HG02623 (cell line): ENCODE data around the gene DGKB.

Source experiments
- ATAC-seq: cut with Tn5 transposase; IDR thresholded peaks from one replicate; pipeline ENCODE4 v1.9.1; 2021; ENCODE audit warnings: moderate library complexity; ENCODE audit not compliant: unreplicated experiment

Gene DGKB

GRCh38 chr7:14236834-14237233, 665.7 kb downstream of the DGKB start:
- ATAC-seq = no peak

GRCh38 chr7:14235056-14235455, 667.5 kb downstream of the DGKB start:
- ATAC-seq = no peak

GRCh38 chr7:14233868-14234369, 668.6 kb downstream of the DGKB start:
- no peak for ATAC-seq

- ATAC-seq = no peak
These were observed 669.3 kb downstream of the DGKB start for GRCh38 chr7:14233076-14233867.

- no peak for ATAC-seq
These were observed 673.5 kb downstream of the DGKB start for GRCh38 chr7:14229047-14229446.

- ATAC-seq = no peak
These were observed 674.2 kb downstream of the DGKB start for GRCh38 chr7:14228341-14228740.

- ATAC-seq = no peak
These were observed 676.4 kb downstream of the DGKB start for GRCh38 chr7:14226126-14226525.

GRCh38 chr7:14219125-14219524, 683.4 kb downstream of the DGKB start:
- ATAC-seq = no peak

GRCh38 chr7:14218338-14218737, 684.2 kb downstream of the DGKB start:
- ATAC-seq = no peak

GRCh38 chr7:14209896-14210484, 692.6 kb downstream of the DGKB start:
- ATAC-seq = no peak

- ATAC-seq = no peak
These were observed 694.8 kb downstream of the DGKB start for GRCh38 chr7:14207711-14208110.

- ATAC-seq = no peak
These were observed 695.4 kb downstream of the DGKB start for GRCh38 chr7:14207138-14207537.

GRCh38 chr7:14206121-14206520, 696.4 kb downstream of the DGKB start:
- ATAC-seq = no peak

- ATAC-seq = no peak
These were observed 701.2 kb downstream of the DGKB start for GRCh38 chr7:14201353-14201752.

- no peak for ATAC-seq
These were observed 703.2 kb downstream of the DGKB start for GRCh38 chr7:14199336-14199735.

- no peak for ATAC-seq
These were observed 705.3 kb downstream of the DGKB start for GRCh38 chr7:14197280-14197679.

GRCh38 chr7:14196555-14196954, 706.0 kb downstream of the DGKB start:
- no peak for ATAC-seq

- ATAC-seq = no peak
These were observed 706.7 kb downstream of the DGKB start for GRCh38 chr7:14195871-14196270.

GRCh38 chr7:14195079-14195478, 707.5 kb downstream of the DGKB start:
- ATAC-seq = no peak

GRCh38 chr7:14191686-14192098, 710.9 kb downstream of the DGKB start:
- ATAC-seq = no peak

- no peak for ATAC-seq
These were observed 718.2 kb downstream of the DGKB start for GRCh38 chr7:14184292-14184864.

- ATAC-seq = no peak
These were observed 722.8 kb downstream of the DGKB start for GRCh38 chr7:14179781-14180180.
